ENCODE results near the gene SRRM3.

The SRRM3 gene

GRCh38 chr7:76182225-76182960 lies 19.3 kb upstream of the SRRM3 start:
- no peak overlapping the region for H3K4me3 ChIP-seq (ENCODE audit: low read depth, low read length)
- no peak for TF ChIP-seq CTCF (IDR thresholded peaks at IDR 0.05; ENCODE audit: low read depth, low read length)
- in situ Hi-C loops (cut with HindIII; ENCODE audit: low sequenced_read_pairs), result no loop called here
- DNase-seq (ENCODE audit: low read depth, low spot score), result no peak

- no peak for DNase-seq (ENCODE audit: low read depth, low spot score)
- H3K4me3 ChIP-seq (ENCODE audit: low read depth, low read length), result no peak overlapping the region
Observed at GRCh38 chr7:76185187-76185896, 16.4 kb upstream of the SRRM3 start.

GRCh38 chr7:76187272-76187671 lies 14.4 kb upstream of the SRRM3 start:
- no peak overlapping the region for H3K4me3 ChIP-seq (ENCODE audit: low read depth, low read length)
- no peak for TF ChIP-seq CTCF (IDR thresholded peaks at IDR 0.05; ENCODE audit: low read depth, low read length)
- in situ Hi-C loops (cut with HindIII; ENCODE audit: low sequenced_read_pairs), result no loop called here
- no peak for DNase-seq (ENCODE audit: low read depth, low spot score)

More at GRCh38 chr7:76185187-76185896, 16.4 kb upstream of the SRRM3 start:
- no peak for TF ChIP-seq CTCF (IDR thresholded peaks at IDR 0.05; ENCODE audit: low read depth, low read length)
- in situ Hi-C loops (cut with HindIII; ENCODE audit: low sequenced_read_pairs), result no loop called here

GRCh38 chr7:76189276-76189675 lies 12.4 kb upstream of the SRRM3 start:
- no peak for TF ChIP-seq CTCF (IDR thresholded peaks at IDR 0.05; ENCODE audit: low read depth, low read length)
- H3K4me3 ChIP-seq (ENCODE audit: low read depth, low read length), result no peak overlapping the region
- in situ Hi-C loops (cut with HindIII; ENCODE audit: low sequenced_read_pairs), result no loop called here
- DNase-seq (ENCODE audit: low read depth, low spot score), result no peak

- H3K4me3 ChIP-seq (ENCODE audit: low read depth, low read length), result no peak overlapping the region
- DNase-seq (ENCODE audit: low read depth, low spot score), result peak; percentile 22
- TF ChIP-seq CTCF (IDR thresholded peaks at IDR 0.05; ENCODE audit: low read depth, low read length), result no peak
- in situ Hi-C loops (cut with HindIII; ENCODE audit: low sequenced_read_pairs), result no loop called here
Observed at GRCh38 chr7:76191783-76192240, 9.9 kb upstream of the SRRM3 start.

- in situ Hi-C loops (cut with HindIII; ENCODE audit: low sequenced_read_pairs), result no loop called here
- TF ChIP-seq CTCF (IDR thresholded peaks at IDR 0.05; ENCODE audit: low read depth, low read length), result no peak
Observed at GRCh38 chr7:76193466-76193865, 8.2 kb upstream of the SRRM3 start.

More at GRCh38 chr7:76193466-76193865, 8.2 kb upstream of the SRRM3 start:
- no peak overlapping the region for H3K4me3 ChIP-seq (ENCODE audit: low read depth, low read length)
- no peak for DNase-seq (ENCODE audit: low read depth, low spot score)
